Activated T-helper 2 cell treated with anti-CD3 and anti-CD28 coated beads, Interferon-gamma antibody, Interleukin-2, Interleukin-4, amounts not matched to agents 10 μg/mL and 5 μg/mL and 100 μg/mL, durations not matched to agents 14 hours and 24 hours and 36 hours (primary cell): ENCODE data around the gene USP37. TPM values are rescaled to one million over a fixed set of nuclear protein-coding genes. Genes with fewer than 3 reads are reported as not detected.

Experiments used
- DNase-seq: peaks from one replicate; pipeline ENCODE4 v3.0.0; 2021; ENCODE audit warnings: low spot score
- H3K27ac Mint-ChIP-seq: one replicate; pipeline ENCODE4 v1.8.0; 2021; ENCODE audit warnings: mixed read lengths
- H3K27me3 Mint-ChIP-seq: one replicate; pipeline ENCODE4 v1.8.0; 2021; ENCODE audit warnings: low read depth, mixed read lengths
- H3K36me3 Mint-ChIP-seq: one replicate; pipeline ENCODE4 v1.8.0; 2021; ENCODE audit warnings: low read depth, mixed read lengths
- H3K4me1 Mint-ChIP-seq: one replicate; pipeline ENCODE4 v1.8.0; 2021; ENCODE audit warnings: low read depth, mixed read lengths
- H3K4me3 Mint-ChIP-seq: one replicate; pipeline ENCODE4 v1.8.0; 2021; ENCODE audit warnings: low read depth, mild to moderate bottlenecking, moderate library complexity, mixed read lengths
- H3K9me3 Mint-ChIP-seq: one replicate; pipeline ENCODE4 v1.8.0; 2021; ENCODE audit warnings: mixed read lengths
- intact Hi-C: fragments of 100-400 bp; cut with micrococcal nuclease; formaldehyde crosslinking; loops from one replicate; pipeline ENCODE4 v1.15.1; 2023
- total RNA-seq: library from RNA; stranded (reverse); gene quantifications from 2 replicates; pipeline ENCODE4 v1.2.3, GENCODE V29; 2022

USP37 gene
- total RNA-seq, 1 donor from 2014 or later: 43.7 TPM

DNA sequence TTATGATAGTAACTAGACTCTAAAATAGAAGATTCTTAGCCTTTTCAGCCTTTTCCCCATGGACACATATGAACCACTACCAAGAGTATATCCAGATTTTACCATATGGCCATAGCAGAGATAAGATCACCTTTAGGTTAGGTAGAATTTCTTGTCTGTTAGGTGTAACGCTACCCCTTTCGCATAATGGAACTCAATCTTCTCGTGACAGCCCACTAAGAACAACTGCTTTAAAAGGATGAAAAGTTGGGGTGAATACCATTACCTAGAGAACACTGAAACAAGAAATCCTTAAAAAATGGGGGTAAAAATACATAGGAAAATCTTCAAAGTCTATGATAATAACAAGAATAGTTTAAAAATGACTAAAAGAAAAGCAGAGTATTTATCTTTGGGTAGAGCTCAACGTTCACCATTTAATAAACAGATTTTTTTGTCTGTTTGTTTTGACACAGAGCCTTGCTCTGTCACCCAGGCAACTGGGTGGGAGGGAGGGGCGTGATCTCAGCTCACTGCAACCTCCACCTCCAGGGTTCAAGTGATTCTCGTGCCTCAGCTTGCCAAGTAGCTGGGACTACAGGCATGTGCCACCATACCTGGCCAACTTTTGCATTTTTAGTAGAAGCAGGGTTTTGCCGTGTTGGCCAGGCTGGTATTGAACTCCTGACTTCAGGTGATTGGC is 82.0 kb downstream of the USP37 start:
- H3K4me3 Mint-ChIP-seq: no peak overlapping the region
- H3K36me3 Mint-ChIP-seq: peaks cover 71% of the 10 kb centered on the region
- intact Hi-C loops: no loop called here

DNA sequence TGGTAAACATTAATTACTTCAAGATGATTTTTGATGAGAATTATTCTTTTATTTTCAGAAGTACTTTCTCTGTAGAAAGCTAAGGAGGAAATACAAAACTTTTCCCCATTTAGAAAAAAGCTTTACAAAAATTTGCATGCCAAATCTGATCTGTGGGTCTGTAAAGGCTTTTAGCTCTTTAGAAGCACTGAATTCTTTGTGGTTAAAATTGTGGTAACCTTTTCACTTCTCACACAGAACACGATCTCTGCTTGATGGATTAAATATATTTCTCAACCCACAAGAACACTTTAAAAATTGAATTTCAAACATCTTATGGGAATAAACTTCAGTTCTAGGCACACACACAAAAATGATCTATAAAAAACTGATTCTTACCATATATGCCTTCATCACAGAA is 85.5 kb downstream of the USP37 start:
- Mint-ChIP-seq H3K36me3 (peaks cover 65% of the 10 kb centered on the region), H3K4me3 (no peak overlapping the region), H3K27ac (no peak overlapping the region), H3K4me1 (peaks cover 21% of the 10 kb centered on the region), H3K27me3 (no peaks in the 10 kb centered on the region), H3K9me3 (no peaks in the 10 kb centered on the region)
- intact Hi-C loops: no loop called here
- DNase-seq: no peak

More for the DNA sequence above, 82.0 kb downstream of the USP37 start:
- DNase-seq: no peak
- no peaks in the 10 kb centered on the region for H3K27me3 Mint-ChIP-seq
- H3K27ac Mint-ChIP-seq: no peak overlapping the region
- H3K9me3 Mint-ChIP-seq: no peaks in the 10 kb centered on the region
- peaks cover 18% of the 10 kb centered on the region for H3K4me1 Mint-ChIP-seq

DNA sequence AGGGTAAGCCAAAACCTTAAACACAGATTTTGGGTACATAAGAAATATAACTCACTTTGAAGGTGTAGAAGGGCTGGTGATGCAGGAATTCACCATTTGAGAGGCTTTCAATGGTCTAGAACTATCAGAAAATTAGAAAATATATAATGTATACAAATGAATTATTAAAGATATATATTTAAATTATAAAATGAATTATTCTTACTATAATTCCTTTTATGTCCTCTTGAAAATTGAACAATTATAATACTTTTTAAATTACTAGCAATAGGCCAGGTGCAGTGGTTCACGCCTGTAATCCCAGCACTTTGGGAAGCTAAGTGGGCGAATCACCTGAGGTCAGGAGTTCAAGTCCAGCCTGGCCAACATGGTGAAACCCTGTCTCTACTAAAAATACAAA is 88.6 kb downstream of the USP37 start:
- DNase-seq: no peak
- no peaks in the 10 kb centered on the region for H3K9me3 Mint-ChIP-seq
- H3K36me3 Mint-ChIP-seq: peaks cover 68% of the 10 kb centered on the region
- no peaks in the 10 kb centered on the region for H3K27me3 Mint-ChIP-seq
- peaks cover 21% of the 10 kb centered on the region for H3K4me1 Mint-ChIP-seq
- no peak overlapping the region for H3K27ac Mint-ChIP-seq
- H3K4me3 Mint-ChIP-seq: no peak overlapping the region
- intact Hi-C loops: no loop called here

DNA sequence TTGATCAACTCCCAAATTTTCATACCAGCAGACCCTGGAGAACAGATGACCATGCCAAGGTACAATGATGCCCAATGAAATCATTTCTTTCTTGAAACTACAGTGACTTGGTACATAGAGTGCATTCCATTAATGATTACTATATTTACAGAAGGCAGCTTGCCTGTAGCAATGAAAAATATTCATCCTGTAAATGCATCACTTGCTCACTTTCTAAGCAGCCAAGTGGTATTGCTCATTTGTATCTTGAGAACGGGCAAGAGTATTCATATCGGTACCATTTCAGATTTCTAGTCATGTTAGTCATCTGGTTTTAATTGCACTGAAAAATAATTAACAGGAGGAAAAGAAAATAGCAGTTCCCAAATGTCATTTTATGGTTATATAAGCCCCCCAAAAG is 89.6 kb downstream of the USP37 start:
- Mint-ChIP-seq H3K4me1 (peaks cover 18% of the 10 kb centered on the region), H3K4me3 (no peak overlapping the region), H3K36me3 (peaks cover 66% of the 10 kb centered on the region), H3K27ac (no peak overlapping the region), H3K9me3 (no peaks in the 10 kb centered on the region), H3K27me3 (no peaks in the 10 kb centered on the region)
- no peak for DNase-seq
- intact Hi-C loops: no loop called here

DNA sequence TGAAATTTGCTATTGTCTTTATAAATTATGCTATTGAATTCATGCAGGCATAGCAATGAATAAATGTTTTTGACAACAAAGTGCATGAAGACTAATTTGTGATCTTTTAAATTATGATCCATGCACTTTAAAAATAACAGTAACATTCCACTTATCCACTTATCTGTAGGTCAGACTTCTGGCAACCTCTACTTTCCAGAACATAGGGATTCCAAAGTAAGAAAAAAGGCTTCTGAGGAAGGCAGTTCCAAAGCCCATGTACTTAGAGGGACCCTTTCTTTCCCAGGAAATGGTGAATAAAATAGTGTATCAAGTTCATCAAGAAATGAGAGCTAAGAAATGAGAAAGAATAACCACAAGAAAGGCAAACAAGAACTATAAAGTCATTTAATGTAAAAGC is 90.9 kb downstream of the USP37 start:
- no peaks in the 10 kb centered on the region for H3K27me3 Mint-ChIP-seq
- peaks cover 70% of the 10 kb centered on the region for H3K36me3 Mint-ChIP-seq
- no peak overlapping the region for H3K27ac Mint-ChIP-seq
- peaks cover 7% of the 10 kb centered on the region for H3K4me1 Mint-ChIP-seq
- no peak for DNase-seq
- intact Hi-C loops: no loop called here
- no peak overlapping the region for H3K4me3 Mint-ChIP-seq
- no peaks in the 10 kb centered on the region for H3K9me3 Mint-ChIP-seq

DNA sequence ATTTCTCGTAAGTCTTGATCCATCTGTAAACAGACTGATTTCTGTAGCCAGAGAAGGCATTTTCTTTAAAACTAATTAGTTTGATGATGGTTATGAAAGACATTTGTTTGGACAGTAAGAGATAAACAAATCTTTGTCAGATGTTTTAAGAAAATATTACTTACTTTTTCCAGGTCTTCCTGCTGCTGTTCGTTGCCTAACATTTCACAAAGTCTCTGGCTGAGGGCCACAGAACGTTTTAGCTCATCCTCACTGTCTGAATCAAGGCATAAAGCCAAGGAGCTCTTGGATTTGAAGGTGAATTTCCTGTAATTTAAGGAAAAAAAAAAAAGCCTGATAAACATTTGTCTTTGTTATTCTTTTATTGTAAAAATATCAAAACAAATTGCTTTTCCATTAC is 91.5 kb downstream of the USP37 start:
- Mint-ChIP-seq H3K9me3 (no peaks in the 10 kb centered on the region), H3K27me3 (no peaks in the 10 kb centered on the region), H3K4me1 (peaks cover 3% of the 10 kb centered on the region), H3K27ac (no peak overlapping the region), H3K4me3 (no peak overlapping the region), H3K36me3 (peaks cover 70% of the 10 kb centered on the region)
- no peak for DNase-seq
- intact Hi-C loops: no loop called here

DNA sequence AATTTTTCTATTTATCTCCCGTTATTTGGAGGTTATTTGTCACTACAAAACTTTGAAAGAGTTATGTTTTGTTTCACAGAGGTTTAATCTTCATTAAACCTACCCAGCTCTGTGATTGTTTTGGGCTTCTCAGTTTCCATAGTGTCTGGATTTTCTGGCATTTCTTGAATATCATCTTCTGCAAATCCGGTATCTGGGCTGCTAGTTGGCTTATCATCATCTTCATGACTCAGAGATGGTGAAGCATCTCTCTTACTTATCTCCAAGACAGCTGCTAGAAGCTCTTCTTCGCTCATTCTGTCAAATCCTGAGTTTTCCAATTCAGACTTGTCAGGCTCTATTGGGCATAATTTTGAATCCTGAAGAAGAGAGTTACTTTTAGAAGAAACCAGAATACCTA is 93.6 kb downstream of the USP37 start:
- Mint-ChIP-seq H3K27me3 (no peaks in the 10 kb centered on the region), H3K4me3 (no peak overlapping the region), H3K4me1 (peaks cover 12% of the 10 kb centered on the region), H3K9me3 (no peaks in the 10 kb centered on the region), H3K27ac (no peak overlapping the region), H3K36me3 (peaks cover 76% of the 10 kb centered on the region)
- no peak for DNase-seq
- intact Hi-C loops: no loop called here

DNA sequence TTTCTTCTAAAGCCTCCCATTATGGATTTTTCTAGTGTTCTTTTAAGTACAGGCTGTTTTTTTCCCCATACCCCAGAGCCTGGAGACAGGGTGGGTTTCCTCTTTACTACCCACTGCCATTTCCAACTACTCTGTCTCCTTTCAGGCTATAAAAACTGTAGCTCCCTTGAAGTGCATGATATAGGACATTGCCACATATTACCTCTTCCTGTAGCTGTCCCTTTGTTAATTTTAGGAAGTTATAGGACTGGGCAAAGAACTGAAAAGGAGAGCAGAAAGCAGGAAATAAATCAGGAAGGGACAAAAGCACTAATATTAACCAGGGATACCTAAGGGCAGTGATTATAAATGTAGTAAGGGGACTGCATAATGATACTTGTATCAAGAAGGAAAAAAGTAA is 95.2 kb downstream of the USP37 start:
- intact Hi-C loops: no loop called here
- Mint-ChIP-seq H3K4me3 (no peak overlapping the region), H3K36me3 (peaks cover 71% of the 10 kb centered on the region), H3K9me3 (no peaks in the 10 kb centered on the region), H3K4me1 (peaks cover 9% of the 10 kb centered on the region), H3K27ac (no peak overlapping the region), H3K27me3 (no peaks in the 10 kb centered on the region)
- DNase-seq: no peak

DNA sequence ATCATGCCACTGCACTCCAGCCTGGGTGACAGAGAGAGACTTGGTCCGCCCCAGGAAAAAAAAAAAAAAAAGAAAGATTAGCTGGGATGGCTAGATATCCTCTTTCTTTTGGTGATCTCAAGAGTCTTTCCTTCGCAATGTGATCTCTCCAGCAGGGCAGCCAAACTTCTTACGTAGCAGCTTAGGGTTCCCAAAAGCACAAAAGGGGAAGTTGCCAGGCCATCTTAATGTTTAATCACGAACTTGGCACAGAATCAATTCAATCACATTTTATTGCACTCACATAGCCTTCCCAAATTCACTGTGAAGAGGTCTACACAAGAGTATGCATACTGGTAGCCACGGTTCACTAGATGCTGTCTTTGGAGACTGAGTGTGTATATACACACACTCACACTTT is 96.2 kb downstream of the USP37 start:
- Mint-ChIP-seq H3K36me3 (peaks cover 66% of the 10 kb centered on the region), H3K9me3 (no peaks in the 10 kb centered on the region), H3K4me1 (peaks cover 9% of the 10 kb centered on the region)

DNA sequence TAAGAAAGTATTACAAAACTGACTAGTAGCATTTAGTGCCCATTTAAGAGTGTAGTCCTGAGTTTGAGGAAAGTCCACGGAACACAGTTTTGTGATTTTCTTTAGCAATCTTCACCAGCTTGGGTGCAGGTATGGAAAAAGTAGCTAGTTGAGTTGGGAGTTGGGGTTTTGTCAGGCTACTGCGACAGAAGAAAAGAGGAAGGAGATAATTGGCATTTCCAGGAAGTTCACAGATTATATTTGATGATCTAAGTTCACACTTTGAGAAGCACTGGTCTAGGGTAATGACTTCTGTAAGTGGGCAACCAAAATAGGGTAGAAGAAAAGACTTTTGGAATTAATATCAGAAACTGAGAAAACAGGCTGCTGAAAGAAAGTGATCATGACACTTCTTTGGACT is 97.1 kb downstream of the USP37 start:
- peaks cover 62% of the 10 kb centered on the region for H3K36me3 Mint-ChIP-seq
- DNase-seq: no peak
- no peaks in the 10 kb centered on the region for H3K27me3 Mint-ChIP-seq
- intact Hi-C loops: no loop called here
- H3K4me1 Mint-ChIP-seq: peaks cover 12% of the 10 kb centered on the region
- H3K27ac Mint-ChIP-seq: peak overlapping the region; percentile 28
- no peaks in the 10 kb centered on the region for H3K9me3 Mint-ChIP-seq
- H3K4me3 Mint-ChIP-seq: no peak overlapping the region

More for the DNA sequence above, 96.2 kb downstream of the USP37 start:
- Mint-ChIP-seq H3K27ac (peak overlapping the region; percentile 42), H3K4me3 (no peak overlapping the region), H3K27me3 (no peaks in the 10 kb centered on the region)
- intact Hi-C loops: no loop called here
- no peak for DNase-seq

DNA sequence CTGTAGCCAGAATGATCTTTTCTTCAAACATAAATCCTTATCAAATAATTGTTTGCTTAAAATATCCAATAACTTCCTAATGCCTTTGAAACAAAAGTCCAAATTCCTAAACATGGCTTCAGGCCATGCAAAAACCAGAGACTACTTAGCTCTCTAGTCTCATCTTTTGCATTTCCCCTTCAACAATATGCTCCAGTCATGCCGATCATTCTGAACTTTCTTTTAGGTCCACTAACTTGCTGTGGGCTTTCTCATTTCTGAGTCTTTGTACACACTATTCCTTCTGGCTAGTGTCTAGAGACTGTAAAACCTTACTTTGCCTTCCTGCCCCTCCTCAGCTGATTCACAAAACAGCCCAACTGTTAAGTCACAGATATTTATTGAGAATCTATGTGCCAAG is 97.7 kb downstream of the USP37 start:
- Mint-ChIP-seq H3K27me3 (no peaks in the 10 kb centered on the region), H3K4me1 (peaks cover 12% of the 10 kb centered on the region), H3K4me3 (no peak overlapping the region), H3K36me3 (peaks cover 67% of the 10 kb centered on the region), H3K9me3 (no peaks in the 10 kb centered on the region), H3K27ac (no peak overlapping the region)
- intact Hi-C loops: no loop called here
- DNase-seq: no peak

DNA sequence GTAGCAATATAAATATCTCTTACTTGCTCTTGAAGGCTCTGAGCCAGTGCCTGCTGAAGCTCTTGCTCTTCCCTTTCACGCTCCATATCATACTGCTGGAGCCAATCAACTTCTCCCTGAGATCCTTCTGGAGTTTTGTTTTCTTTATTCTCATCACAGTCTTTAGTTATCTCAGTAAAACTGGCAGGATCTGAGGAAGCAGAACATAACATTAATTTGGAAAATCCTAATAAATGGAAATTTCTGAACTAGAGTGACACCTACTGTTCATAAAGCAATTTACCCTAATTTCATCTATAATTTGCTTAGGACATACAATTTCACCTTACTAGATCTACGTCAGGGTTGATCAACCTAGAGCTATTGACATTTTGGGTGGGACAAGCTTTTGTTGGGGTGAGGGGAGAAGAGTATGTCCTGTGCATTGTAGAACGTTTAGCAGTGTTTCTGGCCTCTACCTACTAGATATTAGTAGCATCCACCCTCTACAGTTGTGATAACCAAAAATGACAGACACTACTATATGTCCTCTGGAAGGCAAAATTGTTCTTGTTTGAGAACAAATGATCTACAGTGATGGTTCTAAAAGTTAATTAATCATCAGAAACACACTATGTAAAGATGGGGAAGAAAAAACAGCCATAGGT is 102.0 kb downstream of the USP37 start:
- H3K4me1 Mint-ChIP-seq: peaks cover 7% of the 10 kb centered on the region
- no peaks in the 10 kb centered on the region for H3K27me3 Mint-ChIP-seq
- no peaks in the 10 kb centered on the region for H3K9me3 Mint-ChIP-seq
- intact Hi-C loops: loop anchor here (5.0 kb wide), 1 partner anchor 59 kb away; no protein-coding TSS in a partner anchor
- no peak for DNase-seq
- peaks cover 57% of the 10 kb centered on the region for H3K36me3 Mint-ChIP-seq
- H3K27ac Mint-ChIP-seq: no peak overlapping the region
- H3K4me3 Mint-ChIP-seq: no peak overlapping the region

DNA sequence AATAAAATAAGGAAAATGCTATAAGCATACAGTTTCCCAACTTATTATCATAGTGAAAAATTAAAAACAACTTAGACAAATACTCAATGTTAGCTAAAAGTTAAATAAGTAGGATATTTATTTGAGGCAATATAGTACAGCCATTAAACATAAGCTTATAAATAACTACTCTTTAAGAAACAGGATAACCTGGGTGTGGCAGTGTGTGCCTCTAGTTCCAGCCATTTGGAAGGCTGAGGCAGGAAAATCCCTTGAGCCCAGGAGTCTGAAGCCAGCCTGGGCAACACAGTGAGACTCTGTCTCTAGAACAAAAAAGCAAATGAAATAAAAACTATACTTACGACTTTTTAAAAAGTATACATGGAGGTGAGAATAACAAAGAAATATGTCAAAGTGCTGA is 109.6 kb downstream of the USP37 start:
- no peak for DNase-seq
- intact Hi-C loops: no loop called here
- Mint-ChIP-seq H3K9me3 (peaks cover 12% of the 10 kb centered on the region), H3K4me1 (no peaks in the 10 kb centered on the region), H3K4me3 (no peak overlapping the region), H3K27me3 (no peaks in the 10 kb centered on the region), H3K27ac (no peak overlapping the region), H3K36me3 (peaks cover 59% of the 10 kb centered on the region)
